Transverse colon (tissue), 3 donors: ENCODE data around the gene PRRX2.

Source experiments
- POLR2A ChIP-seq: fragments of 450-650 bp; IDR thresholded peaks from one replicate; pipeline ENCODE4 v1.6.1; 2016; ENCODE audit warnings: antibody characterized with exemption, mild to moderate bottlenecking, moderate library complexity
- TF ChIP-seq, protein P1 (sequence below), 5 experiments: fragments of 200-600 bp in 3 of 5; fragments of 450-650 bp in 2 of 5; sonication (generic) in 3 of 5; IDR thresholded peaks; 1 replicate in 2 of 5; 2 replicates in 3 of 5; pipeline ENCODE4 v1.5.1; 2016 to 2017; ENCODE audit warnings: antibody characterized with exemption in 5 of 5, inconsistent platforms in 3 of 5, mild to moderate bottlenecking in 2 of 5, moderate library complexity in 1 of 5

DNA sequence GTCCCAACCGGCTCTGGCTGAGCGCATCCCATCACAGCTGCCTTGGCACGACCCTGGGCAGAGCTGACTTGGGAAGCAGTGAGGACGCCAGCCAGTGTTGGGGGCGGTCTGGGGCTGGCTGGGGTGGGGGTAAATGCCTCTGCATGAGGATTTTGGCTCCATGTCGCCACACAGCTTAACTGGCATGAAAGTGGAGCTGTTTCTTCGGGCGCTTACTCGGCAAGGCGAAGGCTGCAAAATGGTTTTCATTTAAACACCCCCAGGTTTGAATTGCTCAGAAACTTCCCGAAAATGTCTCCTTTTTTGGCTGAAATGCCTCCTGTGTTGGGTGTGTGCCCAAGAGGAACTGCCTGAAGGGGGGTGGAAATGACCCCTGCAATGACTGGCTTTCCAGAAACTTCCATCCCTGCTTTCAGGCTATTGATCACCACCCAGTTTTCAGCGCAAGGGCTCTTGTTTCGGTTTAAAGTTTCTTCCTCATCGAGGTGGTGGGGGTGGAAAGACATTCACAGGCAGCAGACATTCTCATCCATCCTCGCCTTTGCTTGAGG is 49.1 kb downstream of the PRRX2 start:
- TF ChIP-seq, protein P1, sequence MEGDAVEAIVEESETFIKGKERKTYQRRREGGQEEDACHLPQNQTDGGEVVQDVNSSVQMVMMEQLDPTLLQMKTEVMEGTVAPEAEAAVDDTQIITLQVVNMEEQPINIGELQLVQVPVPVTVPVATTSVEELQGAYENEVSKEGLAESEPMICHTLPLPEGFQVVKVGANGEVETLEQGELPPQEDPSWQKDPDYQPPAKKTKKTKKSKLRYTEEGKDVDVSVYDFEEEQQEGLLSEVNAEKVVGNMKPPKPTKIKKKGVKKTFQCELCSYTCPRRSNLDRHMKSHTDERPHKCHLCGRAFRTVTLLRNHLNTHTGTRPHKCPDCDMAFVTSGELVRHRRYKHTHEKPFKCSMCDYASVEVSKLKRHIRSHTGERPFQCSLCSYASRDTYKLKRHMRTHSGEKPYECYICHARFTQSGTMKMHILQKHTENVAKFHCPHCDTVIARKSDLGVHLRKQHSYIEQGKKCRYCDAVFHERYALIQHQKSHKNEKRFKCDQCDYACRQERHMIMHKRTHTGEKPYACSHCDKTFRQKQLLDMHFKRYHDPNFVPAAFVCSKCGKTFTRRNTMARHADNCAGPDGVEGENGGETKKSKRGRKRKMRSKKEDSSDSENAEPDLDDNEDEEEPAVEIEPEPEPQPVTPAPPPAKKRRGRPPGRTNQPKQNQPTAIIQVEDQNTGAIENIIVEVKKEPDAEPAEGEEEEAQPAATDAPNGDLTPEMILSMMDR (IDR thresholded peaks at IDR 0.05), result no peak
- no peak for TF ChIP-seq POLR2A
